Left forelimb (tissue), 1 donor: Measurements from ENCODE around the gene HTR3C.
"Not testable (repeated sequence)": the region's sequence is repeated elsewhere in the genome, so short reads cannot be mapped to it uniquely, and the experiment has no call there.

ENCODE experiments used
- DNase-seq: peaks from one replicate; pipeline ENCODE4 v3.0.0-alpha.2; 2018; ENCODE audit warnings: low spot score

HTR3C gene

GRCh38 chr3:184031187-184031792 is 21.6 kb upstream of the HTR3C start, which contains the start of gene HTR3D:
HTR3D (plus strand) TSS chr3:184031742; CDS start chr3:184031742, 0 bp downstream.
- DNase-seq: no peak

- DNase-seq: no peak
Observed at GRCh38 chr3:184037816-184038215, 15.0 kb upstream of the HTR3C start.

GRCh38 chr3:184038307-184038706 is 14.5 kb upstream of the HTR3C start:
- DNase-seq: not testable (repeated sequence)

- no peak for DNase-seq
Observed at GRCh38 chr3:184039414-184039813, 13.4 kb upstream of the HTR3C start.

GRCh38 chr3:184040010-184040409 is 12.8 kb upstream of the HTR3C start:
- DNase-seq: no peak

- DNase-seq: no peak
Observed at GRCh38 chr3:184042617-184043016, 10.2 kb upstream of the HTR3C start.

- DNase-seq: no peak
Observed at GRCh38 chr3:184045995-184046394, 6.9 kb upstream of the HTR3C start.

GRCh38 chr3:184050217-184050847 is 2.5 kb upstream of the HTR3C start:
- no peak for DNase-seq

- DNase-seq: no peak
Observed at GRCh38 chr3:184058029-184058428, 5.2 kb downstream of the HTR3C start.

GRCh38 chr3:184059424-184059823 is 6.6 kb downstream of the HTR3C start:
- no peak for DNase-seq

GRCh38 chr3:184062637-184063036 is 9.8 kb downstream of the HTR3C start:
- DNase-seq: no peak

GRCh38 chr3:184066211-184066610 is 13.4 kb downstream of the HTR3C start:
- no peak for DNase-seq

GRCh38 chr3:184067573-184068055 is 14.8 kb downstream of the HTR3C start:
- DNase-seq: no peak

GRCh38 chr3:184068344-184068743 is 15.5 kb downstream of the HTR3C start:
- DNase-seq: no peak

GRCh38 chr3:184071142-184071541 is 18.3 kb downstream of the HTR3C start:
- DNase-seq: not testable (repeated sequence)

GRCh38 chr3:184073621-184074020 is 20.8 kb downstream of the HTR3C start:
- no peak for DNase-seq

- DNase-seq: no peak
Observed at GRCh38 chr3:184075901-184076300, 23.1 kb downstream of the HTR3C start.

GRCh38 chr3:184077881-184078280 is 25.0 kb downstream of the HTR3C start:
- no peak for DNase-seq

- no peak for DNase-seq
Observed at GRCh38 chr3:184078851-184079250, 26.0 kb downstream of the HTR3C start.

- DNase-seq: no peak
Observed at GRCh38 chr3:184081116-184081830, 28.4 kb downstream of the HTR3C start.

GRCh38 chr3:184082034-184082433 is 29.2 kb downstream of the HTR3C start:
- no peak for DNase-seq

- DNase-seq: no peak
Observed at GRCh38 chr3:184082465-184082864, 29.6 kb downstream of the HTR3C start.

- no peak for DNase-seq
Observed at GRCh38 chr3:184085389-184085852, 32.6 kb downstream of the HTR3C start.
